GM18873 (cell line): ENCODE data around the gene SPINT3.

Experiments
- ATAC-seq: cut with Tn5 transposase; IDR thresholded peaks from one replicate; pipeline ENCODE4 v1.9.1; 2021; ENCODE audit warnings: mild to moderate bottlenecking, moderate library complexity, moderate number of reproducible peaks; ENCODE audit not compliant: unreplicated experiment, low FRiP score

Gene SPINT3

GRCh38 chr20:45463709-45464108, 51.7 kb downstream of the SPINT3 start:
- ATAC-seq = no peak

DNA sequence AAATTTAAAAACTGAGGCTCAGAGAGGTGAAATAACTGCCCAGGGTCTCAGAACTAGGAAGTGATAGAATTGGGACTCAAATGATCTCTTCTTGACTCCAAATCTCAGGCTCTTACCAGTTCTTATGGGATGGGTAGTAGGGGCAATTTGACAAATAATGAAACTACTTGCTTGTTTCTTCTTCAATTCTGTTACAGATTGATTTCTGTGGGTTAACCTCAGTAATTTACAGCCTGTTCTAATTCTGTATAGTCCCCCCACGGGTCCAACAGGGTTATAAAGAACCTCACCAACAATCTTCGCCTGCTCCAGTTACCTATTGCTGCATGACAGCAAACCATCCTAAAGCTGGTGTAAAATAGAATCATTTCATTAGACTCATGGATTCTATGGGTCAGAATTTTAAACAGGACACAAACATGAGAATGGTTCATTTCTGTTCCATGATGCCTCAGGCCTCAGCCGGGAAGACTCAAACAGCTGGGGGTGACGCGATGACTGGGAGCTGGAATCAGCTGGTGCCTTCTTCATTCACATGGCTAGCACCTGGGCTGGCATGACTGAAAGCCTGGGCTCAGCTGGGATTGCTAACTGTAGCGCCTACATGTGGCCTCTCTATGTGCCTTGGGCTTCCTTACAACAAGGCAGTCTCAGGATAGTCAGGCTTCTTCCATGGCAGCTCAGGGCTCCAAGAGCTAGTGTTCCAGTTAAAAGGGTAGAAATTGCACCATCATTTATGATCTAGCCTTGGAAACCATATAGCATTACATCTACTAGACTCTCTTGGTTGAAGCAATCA, 52.5 kb downstream of the SPINT3 start:
- no peak for ATAC-seq
